ENCODE data around the gene KIF3A.

GRCh38 chr5:132770476-132771159, 33.3 kb upstream of the KIF3A start:
- TF ChIP-seq CTCF (IDR thresholded peaks at IDR 0.05; ENCODE audit: low read length) (no peak), EZH2 (IDR thresholded peaks at IDR 0.05; ENCODE audit: borderline replicate concordance, low read length) (no peak)
